ENCODE results near the gene NOP10. TPM values are rescaled to one million over a fixed set of nuclear protein-coding genes. Genes with fewer than 3 reads are reported as not detected.
A peak's percentile ranks its signal among the peaks of the same experiment; 100 is the strongest.

NOP10 gene
- total RNA-seq, 1 donor from 2014 or later, result 200 TPM

DNA sequence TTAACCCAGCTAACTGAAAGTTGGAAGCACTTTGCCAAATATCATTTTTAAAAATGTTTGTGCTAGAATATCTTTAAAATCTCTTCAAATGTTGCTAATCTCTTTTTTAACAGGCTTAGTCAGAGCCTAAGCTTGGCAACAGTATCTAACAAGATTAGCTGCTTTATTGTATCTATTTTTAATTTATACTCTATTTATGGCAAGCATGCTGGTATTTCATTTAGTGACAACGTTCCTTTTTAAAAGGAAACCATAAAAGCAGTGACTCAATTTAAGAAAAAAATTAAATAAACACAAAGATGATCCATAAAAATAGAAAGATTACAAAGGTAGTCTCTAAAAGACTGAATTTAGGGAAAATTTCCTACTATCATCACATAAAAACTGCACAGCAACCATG lies 45.9 kb downstream of the NOP10 start:
- peaks cover 33% of the 10 kb centered on the region for H3K4me1 Mint-ChIP-seq (ENCODE audit: unreplicated experiment)
- peak overlapping the region; percentile 79 for H3K27ac Mint-ChIP-seq (ENCODE audit: unreplicated experiment)
- no peak for DNase-seq (ENCODE audit: extremely low spot score, unreplicated experiment)
- H3K4me3 Mint-ChIP-seq (ENCODE audit: unreplicated experiment), result no peak overlapping the region
- TF ChIP-seq, protein P1, sequence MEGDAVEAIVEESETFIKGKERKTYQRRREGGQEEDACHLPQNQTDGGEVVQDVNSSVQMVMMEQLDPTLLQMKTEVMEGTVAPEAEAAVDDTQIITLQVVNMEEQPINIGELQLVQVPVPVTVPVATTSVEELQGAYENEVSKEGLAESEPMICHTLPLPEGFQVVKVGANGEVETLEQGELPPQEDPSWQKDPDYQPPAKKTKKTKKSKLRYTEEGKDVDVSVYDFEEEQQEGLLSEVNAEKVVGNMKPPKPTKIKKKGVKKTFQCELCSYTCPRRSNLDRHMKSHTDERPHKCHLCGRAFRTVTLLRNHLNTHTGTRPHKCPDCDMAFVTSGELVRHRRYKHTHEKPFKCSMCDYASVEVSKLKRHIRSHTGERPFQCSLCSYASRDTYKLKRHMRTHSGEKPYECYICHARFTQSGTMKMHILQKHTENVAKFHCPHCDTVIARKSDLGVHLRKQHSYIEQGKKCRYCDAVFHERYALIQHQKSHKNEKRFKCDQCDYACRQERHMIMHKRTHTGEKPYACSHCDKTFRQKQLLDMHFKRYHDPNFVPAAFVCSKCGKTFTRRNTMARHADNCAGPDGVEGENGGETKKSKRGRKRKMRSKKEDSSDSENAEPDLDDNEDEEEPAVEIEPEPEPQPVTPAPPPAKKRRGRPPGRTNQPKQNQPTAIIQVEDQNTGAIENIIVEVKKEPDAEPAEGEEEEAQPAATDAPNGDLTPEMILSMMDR (IDR thresholded peaks at IDR 0.05), result no peak
- H3K9me3 Mint-ChIP-seq (ENCODE audit: unreplicated experiment), result no peaks in the 10 kb centered on the region
- H3K36me3 Mint-ChIP-seq (ENCODE audit: unreplicated experiment), result peaks cover 20% of the 10 kb centered on the region
- H3K27me3 Mint-ChIP-seq (ENCODE audit: unreplicated experiment), result no peaks in the 10 kb centered on the region

DNA sequence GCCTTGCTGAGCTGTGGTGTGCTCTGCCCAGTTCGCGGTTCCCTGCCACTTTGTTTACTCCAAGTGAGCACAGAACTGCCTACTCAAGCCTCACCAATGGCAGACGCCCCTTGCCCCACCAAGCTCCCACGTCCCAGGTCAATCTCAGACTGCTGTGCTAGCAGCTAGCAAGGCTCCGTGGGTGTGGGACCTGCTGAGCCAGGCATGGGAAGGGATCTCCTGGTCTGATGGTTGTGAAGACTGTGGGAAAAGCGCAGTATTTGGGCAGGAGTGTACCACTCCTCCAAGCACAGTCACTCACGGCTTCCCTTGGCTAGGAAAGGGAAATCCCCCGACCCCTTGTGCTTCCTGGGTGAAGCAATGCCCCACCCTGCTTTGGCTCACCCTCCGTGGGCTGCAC lies 50.3 kb downstream of the NOP10 start:
- H3K4me1 Mint-ChIP-seq (ENCODE audit: unreplicated experiment), result peaks cover 18% of the 10 kb centered on the region
- H3K9me3 Mint-ChIP-seq (ENCODE audit: unreplicated experiment), result peaks cover 6% of the 10 kb centered on the region
- TF ChIP-seq, protein P1 (IDR thresholded peaks at IDR 0.05), result no peak
- H3K27me3 Mint-ChIP-seq (ENCODE audit: unreplicated experiment), result no peaks in the 10 kb centered on the region
- no peak overlapping the region for H3K27ac Mint-ChIP-seq (ENCODE audit: unreplicated experiment)
- H3K36me3 Mint-ChIP-seq (ENCODE audit: unreplicated experiment), result peaks cover 25% of the 10 kb centered on the region
- no peak overlapping the region for H3K4me3 Mint-ChIP-seq (ENCODE audit: unreplicated experiment)
- DNase-seq (ENCODE audit: extremely low spot score, unreplicated experiment), result no peak

Small RNAs within 50 kb of the gene (microRNA-seq; reads per million reads assigned to microRNA genes)
- not detected for gene MIR1233-1 (ENCODE audit: unreplicated experiment)

Other genes with a start within 250 kb of the NOP10 start
- 84.9 and 89.9 TPM in 2 replicates for gene EMC7, start 241.3 kb downstream of the NOP10 start, total RNA-seq
- 2.0 TPM in 2 replicates for gene PGBD4, start 241.1 kb downstream of the NOP10 start, total RNA-seq
- gene KATNBL1, start 133.0 kb downstream of the NOP10 start, total RNA-seq, result 39.1 and 42.7 TPM in 2 replicates
- 108 and 112 TPM in 2 replicates for gene EMC4, start 118.1 kb downstream of the NOP10 start, total RNA-seq
- gene SLC12A6, start 5.4 kb downstream of the NOP10 start, total RNA-seq, result 52.3 and 58.7 TPM in 2 replicates
- not detected in 2 replicates for gene NUTM1, start 179 bp upstream of the NOP10 start, total RNA-seq
- gene LPCAT4, start 24.1 kb upstream of the NOP10 start, total RNA-seq, result 49.0 and 56.0 TPM in 2 replicates
- 107 and 121 TPM in 2 replicates for gene GOLGA8A, start 94.7 kb upstream of the NOP10 start, total RNA-seq
- gene GOLGA8B, start 240.5 kb upstream of the NOP10 start, total RNA-seq, result 59.7 and 69.6 TPM in 2 replicates

All from osteocyte (in vitro differentiated cells).